Muscle of leg (tissue), 11 donors: ENCODE results near the gene MOB3B. TPM values are rescaled to one million over a fixed set of nuclear protein-coding genes. Genes with fewer than 3 reads are reported as not detected.

Experiments
- DNase-seq: peaks from one replicate; pipeline ENCODE4 v3.0.0; 2013
- H3K27ac ChIP-seq: one replicate; pipeline ENCODE4 v1.5.1; 2013; ENCODE audit warnings: mild to moderate bottlenecking, low read length, control low read depth
- H3K27me3 ChIP-seq: one replicate; pipeline ENCODE4 v1.6.1; 2013; ENCODE audit warnings: low read length; ENCODE audit not compliant: control insufficient read depth, insufficient read depth
- H3K36me3 ChIP-seq: one replicate; pipeline ENCODE4 v1.6.1; 2013; ENCODE audit warnings: low read length; ENCODE audit not compliant: control insufficient read depth, insufficient read depth
- H3K4me1 ChIP-seq: one replicate; pipeline ENCODE4 v1.6.1; 2013; ENCODE audit warnings: low read length; ENCODE audit not compliant: control insufficient read depth, insufficient read depth
- H3K4me3 ChIP-seq: one replicate; pipeline ENCODE4 v1.5.1; 2013; ENCODE audit warnings: low read length, control low read depth
- H3K9me3 ChIP-seq: replicated peaks from 2 replicates; pipeline ENCODE4 v1.6.1; 2013; ENCODE audit warnings: low read depth, low read length; ENCODE audit not compliant: control insufficient read depth
- WGBS: methylation state at CpG from one replicate; pipeline ENCODE4 v1.1.5; 2013; ENCODE audit warnings: missing lambda C conversion rate; ENCODE audit not compliant: insufficient coverage; 5-methylcytosine and 5-hydroxymethylcytosine counted together
- polyA plus RNA-seq, 8 donors: library from polyadenylated mRNA; unstranded; fragments of 120-200 nt; gene quantifications; one replicate each; pipeline versions ENCODE4 v1.2.1 to v1.2.3, GENCODE V29; 2013; ENCODE audit warnings: inconsistent platforms in 1 of 8, low replicate concordance in 1 of 8; ENCODE audit not compliant: insufficient read length in 8 of 8, insufficient read depth in 1 of 8
- total RNA-seq: library from RNA; stranded (reverse); fragments of 120-200 nt; gene quantifications from one replicate; pipeline ENCODE4 v1.2.4, GENCODE V29; 2013

The MOB3B gene
- total and polyA plus RNA-seq, 9 donors, result 1.4 to 4.3 (median 2.6) TPM

DNA sequence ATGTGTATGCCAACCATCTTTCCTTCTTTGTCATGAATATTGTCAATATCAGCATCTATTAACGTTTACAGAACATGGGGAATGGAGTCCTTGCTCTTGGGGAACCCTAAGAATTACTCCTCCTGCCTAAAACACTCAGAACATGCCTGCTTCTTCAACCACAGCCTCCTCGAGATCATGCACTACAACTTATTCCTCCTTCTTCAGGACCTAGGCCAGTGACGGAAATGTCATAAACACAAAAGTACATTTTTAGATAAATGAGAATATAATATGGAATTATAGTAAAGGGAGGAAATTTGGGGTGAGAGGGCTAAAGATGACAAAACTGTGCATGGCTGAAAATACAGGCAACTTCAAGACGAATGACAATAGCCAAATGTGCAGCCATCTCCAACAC lies 8.6 kb downstream of the MOB3B start:
- no peaks in the 10 kb centered on the region for H3K9me3 ChIP-seq
- no CpG with 5 or more reads among the region's 4 CpGs for WGBS
- no peak overlapping the region for H3K27ac ChIP-seq
- DNase-seq, result no peak
- no peaks in the 10 kb centered on the region for H3K36me3 ChIP-seq
- no peaks in the 10 kb centered on the region for H3K27me3 ChIP-seq
- no peaks in the 10 kb centered on the region for H3K4me1 ChIP-seq
- H3K4me3 ChIP-seq, result no peak overlapping the region

DNA sequence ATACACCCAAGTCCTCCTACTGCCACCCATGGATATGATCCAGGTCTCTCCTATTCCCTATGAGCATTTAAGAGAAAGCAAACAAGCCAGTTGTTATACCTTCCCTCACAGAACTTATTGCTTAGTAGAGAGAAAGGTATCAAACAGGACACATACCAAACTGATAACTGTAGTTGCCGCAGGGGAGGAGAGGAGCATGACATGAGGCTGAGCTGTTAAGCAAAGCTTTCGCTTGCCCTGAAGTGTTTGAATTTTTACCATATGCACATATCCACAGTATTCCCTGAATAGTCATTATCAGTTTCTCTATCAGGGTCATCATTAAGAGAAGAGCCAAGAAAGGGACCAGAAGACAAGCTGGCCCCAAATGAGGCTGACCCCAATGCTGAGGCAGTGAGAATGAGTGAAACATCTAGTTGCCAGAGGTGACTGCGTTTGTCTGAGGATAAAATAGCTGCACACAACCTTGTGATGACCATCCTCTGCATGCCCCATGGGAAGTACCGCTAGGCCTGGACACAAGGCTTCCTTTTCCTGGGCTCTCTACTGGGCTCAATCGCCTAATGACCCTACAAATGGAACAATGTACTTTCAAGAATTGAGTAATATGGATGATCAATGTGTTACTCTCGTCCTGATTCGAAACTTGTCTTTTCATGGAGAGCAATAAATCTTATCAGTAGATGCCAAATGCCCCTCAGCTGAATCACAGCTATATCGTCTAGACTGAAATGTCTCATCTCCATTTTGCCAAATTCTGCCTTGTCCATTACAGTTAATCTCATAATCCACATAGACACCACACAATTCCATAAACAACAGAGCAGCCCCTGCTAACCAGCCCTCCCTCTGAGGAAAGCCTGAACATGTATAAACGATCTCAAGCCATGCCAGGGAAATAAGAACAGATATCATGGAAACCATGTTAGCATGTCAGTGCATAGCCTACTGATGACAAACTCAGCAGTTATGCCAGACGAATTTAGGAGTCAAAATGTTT lies 9.8 kb downstream of the MOB3B start:
- H3K4me3 ChIP-seq, result no peak overlapping the region
- WGBS, result 97% methylated on average over 2 of the region's 10 CpGs
- no peaks in the 10 kb centered on the region for H3K36me3 ChIP-seq
- no peaks in the 10 kb centered on the region for H3K27me3 ChIP-seq
- DNase-seq, result no peak
- no peaks in the 10 kb centered on the region for H3K4me1 ChIP-seq
- H3K27ac ChIP-seq, result no peak overlapping the region
- H3K9me3 ChIP-seq, result no peaks in the 10 kb centered on the region

DNA sequence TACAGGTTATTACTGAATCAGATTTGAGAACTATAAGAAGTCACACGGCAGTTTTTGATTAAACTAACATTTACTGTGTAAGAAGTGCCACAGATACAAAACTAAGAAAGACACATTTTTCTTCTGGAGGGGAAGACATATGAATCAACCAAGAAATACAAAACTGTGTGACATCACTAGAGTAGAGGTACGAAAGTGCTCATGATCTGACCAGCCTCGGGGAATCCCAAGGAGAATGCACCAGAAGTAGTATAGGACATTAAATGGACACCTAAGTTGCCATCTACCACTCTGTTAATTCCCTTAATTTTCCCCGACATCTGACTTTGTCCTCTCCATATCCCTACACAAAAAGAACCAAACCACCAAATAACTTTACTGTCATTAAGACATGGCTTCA lies 10.8 kb downstream of the MOB3B start:
- no peak for DNase-seq
- no peak overlapping the region for H3K4me3 ChIP-seq
- H3K27me3 ChIP-seq, result no peaks in the 10 kb centered on the region
- H3K36me3 ChIP-seq, result no peaks in the 10 kb centered on the region
- no peak overlapping the region for H3K27ac ChIP-seq
- H3K9me3 ChIP-seq, result no peaks in the 10 kb centered on the region
- WGBS, result 100% methylated on average over 1 of the region's 4 CpGs
- peaks cover 4% of the 10 kb centered on the region for H3K4me1 ChIP-seq

DNA sequence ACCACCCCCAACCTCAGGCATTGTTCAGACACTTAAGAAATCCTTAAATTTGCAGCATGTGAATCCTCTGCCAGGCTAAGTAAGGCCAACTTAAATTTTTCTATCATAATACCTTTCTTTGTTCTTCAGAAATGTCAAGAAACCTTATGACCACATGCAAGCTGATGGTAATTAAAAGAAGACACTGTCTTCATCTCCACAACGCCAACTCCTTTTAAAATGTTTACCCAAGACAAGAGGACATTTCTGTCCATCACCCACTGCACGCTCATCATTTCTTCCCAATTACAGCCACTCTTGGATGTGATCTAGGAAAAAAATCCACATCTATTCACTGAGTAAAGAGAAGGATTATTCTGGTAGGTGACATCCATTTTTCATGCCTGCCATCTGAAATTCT lies 11.6 kb downstream of the MOB3B start:
- Histone ChIP-seq H3K27ac (no peak overlapping the region), H3K9me3 (no peaks in the 10 kb centered on the region)
- WGBS, result no CpG with 5 or more reads among the region's 2 CpGs

DNA sequence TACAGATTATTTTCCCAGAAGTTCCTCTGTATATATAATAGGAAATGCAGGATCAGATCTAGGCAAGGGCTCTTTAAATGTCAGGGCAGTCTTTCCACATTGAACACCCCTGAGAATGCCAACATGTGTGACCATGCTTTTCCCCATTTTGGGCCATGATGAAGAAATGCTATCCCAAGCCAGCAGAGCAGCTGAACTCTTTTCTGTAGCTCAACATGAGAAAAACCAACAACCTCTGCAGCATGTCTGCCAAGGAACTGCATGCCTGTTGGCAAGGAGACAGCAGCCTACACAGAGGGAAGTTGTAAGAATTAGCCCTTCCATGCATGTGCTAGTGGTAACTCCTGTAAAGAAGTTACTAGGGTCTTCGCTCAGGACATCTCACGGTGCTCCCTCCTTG lies 15.1 kb downstream of the MOB3B start:
- WGBS, result no CpG with 5 or more reads among the region's 2 CpGs
- H3K27me3 ChIP-seq, result no peaks in the 10 kb centered on the region
- H3K9me3 ChIP-seq, result no peaks in the 10 kb centered on the region
- H3K4me1 ChIP-seq, result peaks cover 4% of the 10 kb centered on the region
- no peaks in the 10 kb centered on the region for H3K36me3 ChIP-seq
- no peak overlapping the region for H3K27ac ChIP-seq
- no peak overlapping the region for H3K4me3 ChIP-seq
- DNase-seq, result peak; percentile 85

More for the DNA sequence above, 11.6 kb downstream of the MOB3B start:
- Histone ChIP-seq H3K4me3 (no peak overlapping the region), H3K4me1 (peaks cover 4% of the 10 kb centered on the region), H3K27me3 (no peaks in the 10 kb centered on the region), H3K36me3 (no peaks in the 10 kb centered on the region)
- DNase-seq, result no peak

DNA sequence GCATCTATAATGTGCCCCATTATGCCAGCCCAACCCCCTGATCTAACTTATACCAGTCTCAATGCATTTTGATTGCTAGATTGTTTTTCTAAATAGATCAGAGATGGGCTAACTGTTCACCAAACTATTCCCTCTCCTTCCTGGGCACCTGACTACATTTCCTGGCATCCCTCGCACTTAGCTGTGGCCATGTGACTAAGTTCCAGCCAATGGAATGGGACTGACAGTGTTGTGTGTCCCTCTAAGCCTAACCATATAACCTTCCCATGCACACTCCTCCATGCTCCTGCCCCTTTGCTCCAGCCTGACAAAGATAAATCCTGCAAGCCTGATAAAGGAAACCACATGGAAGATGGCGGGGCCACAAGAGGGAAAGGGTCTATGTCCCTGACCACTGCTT lies 17.8 kb downstream of the MOB3B start:
- Histone ChIP-seq H3K4me1 (peaks cover 4% of the 10 kb centered on the region), H3K27me3 (no peaks in the 10 kb centered on the region), H3K9me3 (no peaks in the 10 kb centered on the region), H3K27ac (no peak overlapping the region), H3K36me3 (no peaks in the 10 kb centered on the region), H3K4me3 (no peak overlapping the region)
- DNase-seq, result no peak
- WGBS, result 100% methylated on average over 2 of the region's 2 CpGs

DNA sequence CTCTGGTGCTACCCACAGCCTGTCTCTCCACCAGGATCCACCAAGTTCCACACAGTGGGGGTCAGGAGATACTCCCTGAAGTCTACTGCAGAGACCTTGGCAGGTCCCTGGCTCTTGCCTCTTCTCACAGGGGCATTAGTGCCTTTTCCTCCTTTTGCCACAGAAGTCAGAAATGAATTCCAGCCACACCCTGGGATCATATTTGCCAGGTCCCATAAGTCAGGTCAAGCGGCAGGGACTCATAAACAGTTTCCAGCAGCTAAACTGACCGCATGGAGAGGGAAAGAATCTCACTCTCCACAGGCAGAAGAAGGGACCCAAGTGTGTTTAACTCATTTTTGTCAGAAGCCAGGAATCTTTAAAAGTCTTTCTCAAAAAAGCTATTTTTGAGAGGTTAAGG lies 18.8 kb downstream of the MOB3B start:
- Histone ChIP-seq H3K4me3 (no peak overlapping the region), H3K27me3 (no peaks in the 10 kb centered on the region), H3K4me1 (peaks cover 4% of the 10 kb centered on the region), H3K36me3 (no peaks in the 10 kb centered on the region), H3K9me3 (no peaks in the 10 kb centered on the region), H3K27ac (no peak overlapping the region)
- 60% methylated on average over 1 of the region's 2 CpGs for WGBS
- DNase-seq, result no peak

DNA sequence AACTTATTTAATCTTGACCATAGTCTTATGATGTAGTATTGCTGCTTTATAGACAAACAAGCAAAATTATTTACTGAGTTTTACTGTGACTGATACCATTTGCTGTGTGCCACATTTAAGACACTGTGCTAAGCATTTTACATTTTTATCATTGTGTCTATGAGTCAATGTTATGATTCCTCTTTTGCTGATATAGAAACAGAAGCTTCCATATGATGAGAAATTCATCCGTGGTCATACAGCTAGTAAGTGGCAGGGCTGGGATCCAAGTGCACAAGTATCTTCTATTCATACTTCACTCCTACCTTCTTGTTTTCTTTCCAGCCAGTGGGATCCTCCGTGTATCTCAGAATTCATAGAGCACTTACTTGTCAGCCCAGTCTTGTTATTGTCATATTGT lies 22.6 kb downstream of the MOB3B start:
- no peak for DNase-seq
- Histone ChIP-seq H3K9me3 (peaks cover 5% of the 10 kb centered on the region), H3K27me3 (no peaks in the 10 kb centered on the region), H3K36me3 (no peaks in the 10 kb centered on the region), H3K27ac (no peak overlapping the region), H3K4me3 (no peak overlapping the region), H3K4me1 (no peaks in the 10 kb centered on the region)
- no CpG with 5 or more reads among the region's 2 CpGs for WGBS

DNA sequence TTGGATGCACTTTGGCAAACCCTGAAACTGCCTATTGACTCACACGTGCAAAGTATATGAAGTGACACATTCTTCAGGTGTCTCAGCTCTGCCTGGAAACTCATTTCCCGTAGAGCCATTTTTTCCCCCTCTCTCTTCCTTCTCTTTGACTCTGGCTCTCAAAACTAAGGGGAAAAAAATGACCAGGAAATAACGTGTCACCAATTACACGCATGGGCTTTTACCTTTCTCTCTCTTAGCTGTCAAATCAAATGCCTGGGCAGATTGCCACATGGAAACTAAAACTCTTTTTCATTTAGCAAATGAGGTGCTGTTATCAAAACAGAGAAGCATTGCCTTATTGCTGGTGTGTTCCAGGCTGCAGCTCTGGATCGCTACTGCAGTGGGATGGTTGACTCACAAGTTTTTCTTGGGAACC lies 23.9 kb downstream of the MOB3B start:
- no peaks in the 10 kb centered on the region for H3K36me3 ChIP-seq
- peaks cover 5% of the 10 kb centered on the region for H3K9me3 ChIP-seq
- no peak for DNase-seq
- H3K4me3 ChIP-seq, result no peak overlapping the region
- no peak overlapping the region for H3K27ac ChIP-seq
- no peaks in the 10 kb centered on the region for H3K27me3 ChIP-seq
- H3K4me1 ChIP-seq, result no peaks in the 10 kb centered on the region
- WGBS, result 59% methylated on average over 3 of the region's 5 CpGs

DNA sequence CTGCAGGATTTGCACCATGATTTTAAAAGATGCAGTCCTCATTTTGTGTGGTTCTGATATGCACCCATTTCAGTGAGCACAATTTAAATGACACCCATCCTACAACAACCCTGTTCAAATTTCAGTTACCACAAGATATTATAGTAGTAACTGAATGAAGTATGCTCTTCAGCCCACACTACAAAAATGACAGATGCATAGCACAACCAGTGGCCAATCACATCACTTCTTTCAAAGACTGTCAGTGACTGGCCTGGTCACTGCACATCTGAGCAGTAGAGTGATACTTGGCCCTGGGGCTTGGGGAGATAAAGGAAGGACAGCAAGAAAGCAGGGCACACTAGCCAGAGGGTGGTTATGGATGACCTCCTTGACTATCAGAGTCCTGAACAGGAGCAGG lies 25.4 kb downstream of the MOB3B start:
- DNase-seq, result no peak
- Histone ChIP-seq H3K4me3 (no peak overlapping the region), H3K9me3 (peaks cover 5% of the 10 kb centered on the region), H3K36me3 (no peaks in the 10 kb centered on the region), H3K4me1 (no peaks in the 10 kb centered on the region), H3K27ac (no peak overlapping the region), H3K27me3 (no peaks in the 10 kb centered on the region)
